Lung (tissue), 16 donors: ENCODE results near the gene TAS2R31. TPM values are rescaled to one million over a fixed set of nuclear protein-coding genes. Genes with fewer than 3 reads are reported as not detected.

ENCODE experiments used
- ATAC-seq: fragments of 200-7000 bp; cut with Tn5 transposase; one replicate; pipeline ENCODE4 v1.9.1; 2020; ENCODE audit warnings: moderate number of reproducible peaks; ENCODE audit not compliant: insufficient read depth, low FRiP score
- DNase-seq, 3 donors: peaks; one replicate each; pipeline ENCODE4 v3.0.0-alpha.2; 2013 to 2017
- H3K27ac ChIP-seq, 2 donors: one replicate each; pipeline ENCODE4 v1.5.1; 2013; ENCODE audit warnings: mild to moderate bottlenecking in 2 of 2, moderate library complexity in 2 of 2, control low read depth in 1 of 2, inconsistent platforms in 1 of 2, low read depth in 1 of 2, low read length in 1 of 2
- H3K27me3 ChIP-seq, 3 donors: one replicate each; pipeline ENCODE4 v1.5.1; 2013; ENCODE audit warnings: low read length in 2 of 3; ENCODE audit not compliant: control insufficient read depth in 3 of 3, insufficient read depth in 3 of 3
- H3K36me3 ChIP-seq, 4 donors: one replicate each; pipeline ENCODE4 v1.5.1; 2013; ENCODE audit warnings: low read length in 4 of 4, mild to moderate bottlenecking in 1 of 4, moderate library complexity in 1 of 4; ENCODE audit not compliant: control insufficient read depth in 4 of 4, insufficient read depth in 4 of 4
- H3K4me1 ChIP-seq, 5 donors: one replicate each; pipeline ENCODE4 v1.5.1; 2013; ENCODE audit warnings: low read length in 5 of 5, mild to moderate bottlenecking in 2 of 5, moderate library complexity in 1 of 5; ENCODE audit not compliant: control insufficient read depth in 5 of 5, insufficient read depth in 5 of 5
- H3K4me3 ChIP-seq: one replicate; pipeline ENCODE4 v1.5.1; 2013; ENCODE audit warnings: mild to moderate bottlenecking, control low read depth, moderate library complexity
- H3K9ac ChIP-seq, 2 donors: one replicate each; pipeline ENCODE4 v1.5.1; 2013; ENCODE audit warnings: low read length in 2 of 2, control low read depth in 1 of 2; ENCODE audit not compliant: insufficient read depth in 1 of 2
- H3K9me3 ChIP-seq, 4 donors: one replicate each; pipeline ENCODE4 v1.5.1; 2013; ENCODE audit warnings: low read length in 3 of 4, mild to moderate bottlenecking in 1 of 4, moderate library complexity in 1 of 4; ENCODE audit not compliant: control insufficient read depth in 4 of 4, insufficient read depth in 3 of 4
- CTCF ChIP-seq: IDR thresholded peaks from 2 replicates; pipeline ENCODE4 v1.5.1; 2012; ENCODE audit warnings: mild to moderate bottlenecking; ENCODE audit errors: control extremely low read depth, extremely low read depth
- WGBS, 2 donors: extraction: QIAGEN DNeasy Blood & Tissue Kit; methylation state at CpG; one replicate each; pipeline ENCODE4 v1.1.7; 2013; 5-methylcytosine and 5-hydroxymethylcytosine counted together
- long read RNA-seq, 5 donors: transcript quantifications; one replicate each; lab custom pipeline, GENCODE V29; 2026
- polyA plus RNA-seq, 2 donors: library from polyadenylated mRNA; stranded (reverse); fragments of 200-250 nt; gene quantifications; one replicate each; pipeline ENCODE4 v1.2.1, GENCODE V29; 2013
- total RNA-seq, 2 donors: library from RNA; depleted of rRNA in 1 of 2; stranded (reverse); fragments of >200 nt in 1 of 2; gene quantifications; one replicate each; pipeline ENCODE4 v1.2.1, GENCODE V29; 2014 to 2021
- donor health status: control.
- donor health status: control.
- donor health status: Bipolar disorder and iron deficiency.
- donor health status: healthy.
- donor health status: DM: yes; HTN: yes; CAD: no.

The TAS2R31 gene
- total RNA-seq (10 to 100 TPM in 1 of 2 donors, 1 to 10 TPM in 1; 3.2 to 20.1 TPM), polyA plus RNA-seq (under 1 TPM; 0.14 to 0.26 TPM)
- long read RNA-seq, donor 1, partial matches to known transcripts, result 0 of 3 reads
- long read RNA-seq, donor 1, other reads (novel, unspliced or antisense), result 0 of 3 reads
- long read RNA-seq, donor 2, result 0 reads
- long read RNA-seq, donor 3, partial matches to known transcripts, result 0 of 2 reads
- long read RNA-seq, donor 3, other reads (novel, unspliced or antisense), result 0 of 2 reads
- long read RNA-seq, donor 4, partial matches to known transcripts, result 0 of 1 reads
- long read RNA-seq, donor 4, other reads (novel, unspliced or antisense), result 0 of 1 reads
- long read RNA-seq, donor 5, result 0 reads

DNA sequence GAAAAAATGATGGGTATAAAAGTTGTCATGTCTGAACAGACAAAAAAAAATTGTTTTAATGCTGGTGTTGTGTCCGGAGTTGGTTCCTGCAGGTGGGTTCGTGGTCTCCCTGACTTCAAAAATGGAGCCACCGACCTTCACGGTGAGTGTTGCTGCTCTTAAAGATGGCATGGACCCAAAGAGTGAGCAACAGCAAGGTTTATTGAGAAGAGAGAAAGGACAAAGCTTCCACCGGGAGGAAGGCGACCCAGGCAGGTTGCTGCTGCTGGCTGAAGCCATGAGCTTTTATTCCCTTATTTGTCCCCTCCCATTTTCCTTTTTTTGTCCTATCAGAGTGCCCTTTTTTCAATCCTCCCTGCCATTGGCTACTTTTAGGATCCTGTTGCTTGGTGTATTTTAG is at the start of gene TAS2R31:
Gene TAS2R31, minus strand, starts transcription at position 101 of the 400 bp plus-strand sequence. Its CDS starts 72 bp downstream, at position 29.
- H3K9ac ChIP-seq, result no peak within 1 kb of the TSS
- no peak for ATAC-seq
- DNase-seq, result no peak
- H3K4me3 ChIP-seq, result no peak within 1 kb of the TSS
- H3K4me1 ChIP-seq, result no peaks in the 10 kb centered on the region
- H3K36me3 ChIP-seq, result peaks cover 0 to 7% (median 3%) of the 10 kb centered on the region in 4 donors
- TF ChIP-seq CTCF, result no peak
- WGBS, 2 donors, result 98 to 99% methylated on average over 6 of the region's 6 CpGs
- no peak within 1 kb of the TSS for H3K27ac ChIP-seq
- H3K9me3 ChIP-seq, result no peaks in the 10 kb centered on the region
- H3K27me3 ChIP-seq, result no peaks in the 10 kb centered on the region

GRCh38 chr12:11078246-11078645 is 47.0 kb upstream of the TAS2R31 start:
- Histone ChIP-seq H3K9ac (no peak overlapping the region), H3K9me3 (peaks cover 0 to 4% (median 0%) of the 10 kb centered on the region in 4 donors), H3K4me1 (peaks cover 0 to 7% (median 0%) of the 10 kb centered on the region in 5 donors), H3K27me3 (no peaks in the 10 kb centered on the region), H3K4me3 (no peak overlapping the region), H3K36me3 (no peaks in the 10 kb centered on the region), H3K27ac (no peak overlapping the region)
- ATAC-seq (no peak), DNase-seq (no peak)
- no peak for TF ChIP-seq CTCF
- 94 to 98% methylated on average over 1 of the region's 1 CpG for WGBS, 2 donors

GRCh38 chr12:11075642-11076041 is 44.4 kb upstream of the TAS2R31 start:
- 78 to 82% methylated on average over 3 of the region's 3 CpGs for WGBS, 2 donors
- no peaks in the 10 kb centered on the region for H3K27me3 ChIP-seq
- H3K9me3 ChIP-seq, result no peaks in the 10 kb centered on the region
- no peak for ATAC-seq
- H3K4me3 ChIP-seq, result no peak overlapping the region
- H3K36me3 ChIP-seq, result peaks cover 0 to 3% (median 0%) of the 10 kb centered on the region in 4 donors
- peaks cover 0 to 10% (median 0%) of the 10 kb centered on the region in 5 donors for H3K4me1 ChIP-seq
- H3K9ac ChIP-seq, result no peak overlapping the region
- TF ChIP-seq CTCF, result no peak
- no peak for DNase-seq
- no peak overlapping the region for H3K27ac ChIP-seq

GRCh38 chr12:11071414-11071813 is 40.2 kb upstream of the TAS2R31 start:
- no peak for TF ChIP-seq CTCF
- Histone ChIP-seq H3K27me3 (no peaks in the 10 kb centered on the region), H3K9ac (no peak overlapping the region), H3K27ac (no peak overlapping the region), H3K36me3 (peaks cover 0 to 7% (median 0%) of the 10 kb centered on the region in 4 donors), H3K4me1 (peaks cover 0 to 5% (median 0%) of the 10 kb centered on the region in 5 donors), H3K9me3 (no peaks in the 10 kb centered on the region), H3K4me3 (no peak overlapping the region)
- WGBS, 2 donors, result 65 to 73% methylated on average over 4 of the region's 4 CpGs
- DNase-seq (peak in 1 of 3 donors; percentile 4), ATAC-seq (peak; percentile 31)
